ENCODE measurements around the gene TOP2A. TPM values are rescaled to one million over a fixed set of nuclear protein-coding genes. Genes with fewer than 3 reads are reported as not detected.

The TOP2A gene
- total RNA-seq, 1 donor from 2014 or later = 114 TPM

DNA sequence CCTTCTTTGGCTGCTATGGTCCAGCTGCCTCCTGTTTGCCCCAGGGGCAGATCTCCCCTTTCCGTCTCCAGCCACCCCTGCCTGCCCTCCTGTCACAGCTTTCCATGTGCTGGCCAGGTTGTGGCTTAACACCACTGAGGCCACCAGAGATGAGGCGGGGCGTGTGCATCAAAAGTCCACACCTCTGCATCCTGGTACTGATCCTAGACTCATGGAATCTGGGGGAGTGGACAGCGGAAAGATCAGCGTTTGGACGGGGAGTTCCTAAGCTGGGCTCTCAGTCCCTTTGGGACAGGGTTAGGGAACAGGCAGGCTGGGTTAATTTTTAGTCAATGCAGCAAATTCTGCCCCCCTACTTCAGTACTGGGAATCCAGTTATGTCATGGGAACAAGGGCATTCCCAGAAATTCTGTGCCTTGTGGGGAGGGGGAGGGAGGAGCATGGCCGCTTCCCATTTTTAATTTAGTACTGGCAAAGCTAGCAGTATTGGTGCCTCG lies 29.5 kb upstream of the TOP2A start:
- H3K9me3 Mint-ChIP-seq (ENCODE audit: low read depth) = no peaks in the 10 kb centered on the region
- H3K4me1 Mint-ChIP-seq (ENCODE audit: low read depth) = peaks cover 7% of the 10 kb centered on the region
- no peak overlapping the region for H3K27ac Mint-ChIP-seq
- TF ChIP-seq, protein P1, sequence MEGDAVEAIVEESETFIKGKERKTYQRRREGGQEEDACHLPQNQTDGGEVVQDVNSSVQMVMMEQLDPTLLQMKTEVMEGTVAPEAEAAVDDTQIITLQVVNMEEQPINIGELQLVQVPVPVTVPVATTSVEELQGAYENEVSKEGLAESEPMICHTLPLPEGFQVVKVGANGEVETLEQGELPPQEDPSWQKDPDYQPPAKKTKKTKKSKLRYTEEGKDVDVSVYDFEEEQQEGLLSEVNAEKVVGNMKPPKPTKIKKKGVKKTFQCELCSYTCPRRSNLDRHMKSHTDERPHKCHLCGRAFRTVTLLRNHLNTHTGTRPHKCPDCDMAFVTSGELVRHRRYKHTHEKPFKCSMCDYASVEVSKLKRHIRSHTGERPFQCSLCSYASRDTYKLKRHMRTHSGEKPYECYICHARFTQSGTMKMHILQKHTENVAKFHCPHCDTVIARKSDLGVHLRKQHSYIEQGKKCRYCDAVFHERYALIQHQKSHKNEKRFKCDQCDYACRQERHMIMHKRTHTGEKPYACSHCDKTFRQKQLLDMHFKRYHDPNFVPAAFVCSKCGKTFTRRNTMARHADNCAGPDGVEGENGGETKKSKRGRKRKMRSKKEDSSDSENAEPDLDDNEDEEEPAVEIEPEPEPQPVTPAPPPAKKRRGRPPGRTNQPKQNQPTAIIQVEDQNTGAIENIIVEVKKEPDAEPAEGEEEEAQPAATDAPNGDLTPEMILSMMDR (IDR thresholded peaks at IDR 0.05; ENCODE audit: unreplicated experiment) = no peak
- DNase-seq (ENCODE audit: low spot score, unreplicated experiment) = no peak
- H3K27me3 Mint-ChIP-seq = peaks cover 27% of the 10 kb centered on the region
- H3K36me3 Mint-ChIP-seq (ENCODE audit: insufficient read depth) = no peaks in the 10 kb centered on the region
- H3K4me3 Mint-ChIP-seq (ENCODE audit: low read depth) = no peak overlapping the region

DNA sequence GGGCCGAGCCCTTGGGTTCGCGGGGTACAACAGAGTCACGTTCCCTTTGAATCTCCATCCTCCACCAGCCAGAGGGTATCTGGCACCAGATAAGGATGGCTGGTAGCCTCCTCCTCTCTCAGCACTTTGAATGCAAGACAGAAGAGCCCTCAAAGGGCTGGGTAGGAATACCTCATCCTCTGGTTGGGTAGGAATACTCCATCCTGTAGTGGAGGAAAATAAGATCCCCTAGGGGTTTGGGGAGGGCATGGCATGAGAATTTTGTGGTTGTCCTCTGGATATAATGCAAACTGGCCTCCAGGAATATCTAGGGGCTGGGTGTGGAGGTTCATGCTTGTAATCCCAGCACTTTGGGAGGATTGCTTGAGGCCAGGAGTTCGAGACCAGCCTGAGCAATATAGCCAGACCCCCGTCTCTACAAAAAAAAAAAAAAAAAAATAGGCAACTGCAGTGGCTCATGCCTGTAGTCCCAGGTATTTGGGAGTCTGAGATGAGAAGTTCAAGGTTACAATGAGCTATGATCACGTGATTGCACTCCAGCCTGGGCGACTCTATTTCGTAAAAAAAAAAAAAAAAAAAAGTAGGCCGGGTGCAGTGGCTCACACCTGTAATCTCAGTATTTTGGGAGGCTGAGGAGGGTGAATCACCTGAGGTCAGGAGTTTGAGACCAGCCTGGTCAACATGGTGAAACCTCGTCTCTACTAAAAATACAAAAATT lies 28.2 kb upstream of the TOP2A start:
- H3K4me1 Mint-ChIP-seq (ENCODE audit: low read depth) = peaks cover 7% of the 10 kb centered on the region
- no peak overlapping the region for H3K4me3 Mint-ChIP-seq (ENCODE audit: low read depth)
- H3K27me3 Mint-ChIP-seq = peaks cover 33% of the 10 kb centered on the region
- H3K36me3 Mint-ChIP-seq (ENCODE audit: insufficient read depth) = no peaks in the 10 kb centered on the region
- DNase-seq (ENCODE audit: low spot score, unreplicated experiment) = no peak
- TF ChIP-seq, protein P1 (IDR thresholded peaks at IDR 0.05; ENCODE audit: unreplicated experiment) = peak; percentile 28
- H3K27ac Mint-ChIP-seq = no peak overlapping the region
- no peaks in the 10 kb centered on the region for H3K9me3 Mint-ChIP-seq (ENCODE audit: low read depth)

DNA sequence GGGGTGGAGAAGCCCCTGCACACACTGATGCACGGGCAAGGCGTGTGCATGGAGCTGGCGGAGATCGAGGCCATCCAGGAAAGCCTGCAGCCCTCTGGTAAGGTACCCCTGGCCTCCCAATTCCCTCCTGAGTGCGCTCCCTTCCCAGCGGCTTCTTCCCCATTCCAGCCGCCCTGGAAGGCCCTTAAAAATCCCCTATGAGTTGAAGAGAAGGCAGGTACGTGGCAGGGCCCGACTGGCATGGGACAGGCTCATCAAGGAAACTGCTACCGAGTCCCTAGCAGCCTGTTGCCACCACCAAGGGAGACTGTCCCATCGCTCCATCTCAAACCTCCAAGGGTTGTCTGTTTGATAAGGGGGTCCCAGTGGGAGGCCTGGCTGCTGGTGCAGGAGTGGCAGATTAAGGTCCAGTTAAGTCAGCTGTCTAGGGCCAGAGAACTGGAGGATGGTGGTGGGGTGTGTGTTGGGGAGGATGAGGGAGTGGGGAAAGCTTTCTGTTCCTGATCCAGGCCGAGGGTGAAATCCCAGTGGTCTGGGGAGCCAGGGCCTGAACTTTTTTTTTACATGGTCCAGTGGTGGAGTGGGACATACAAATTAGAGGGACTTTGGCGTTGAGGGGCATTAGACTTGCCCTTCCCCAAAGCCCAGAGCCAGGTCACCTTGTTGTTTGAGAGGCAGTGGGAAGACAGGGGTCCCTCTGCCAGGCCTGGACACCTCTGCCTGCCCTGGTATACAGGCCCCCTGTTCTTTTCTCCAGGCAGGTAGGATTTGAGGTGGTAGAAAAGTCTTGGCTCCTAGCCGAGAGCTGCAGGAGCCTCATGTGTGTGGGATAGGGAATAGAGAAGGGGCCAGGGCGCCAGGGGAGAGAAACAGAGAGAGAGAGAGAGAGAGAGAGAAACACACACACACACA lies 26.5 kb upstream of the TOP2A start:
- no peak for DNase-seq (ENCODE audit: low spot score, unreplicated experiment)
- Mint-ChIP-seq H3K4me3 (ENCODE audit: low read depth) (peak overlapping the region; percentile 56), H3K27ac (no peak overlapping the region), H3K9me3 (ENCODE audit: low read depth) (no peaks in the 10 kb centered on the region), H3K4me1 (ENCODE audit: low read depth) (peaks cover 7% of the 10 kb centered on the region), H3K36me3 (ENCODE audit: insufficient read depth) (no peaks in the 10 kb centered on the region), H3K27me3 (peaks cover 40% of the 10 kb centered on the region)
- TF ChIP-seq, protein P1 (IDR thresholded peaks at IDR 0.05; ENCODE audit: unreplicated experiment) = no peak

DNA sequence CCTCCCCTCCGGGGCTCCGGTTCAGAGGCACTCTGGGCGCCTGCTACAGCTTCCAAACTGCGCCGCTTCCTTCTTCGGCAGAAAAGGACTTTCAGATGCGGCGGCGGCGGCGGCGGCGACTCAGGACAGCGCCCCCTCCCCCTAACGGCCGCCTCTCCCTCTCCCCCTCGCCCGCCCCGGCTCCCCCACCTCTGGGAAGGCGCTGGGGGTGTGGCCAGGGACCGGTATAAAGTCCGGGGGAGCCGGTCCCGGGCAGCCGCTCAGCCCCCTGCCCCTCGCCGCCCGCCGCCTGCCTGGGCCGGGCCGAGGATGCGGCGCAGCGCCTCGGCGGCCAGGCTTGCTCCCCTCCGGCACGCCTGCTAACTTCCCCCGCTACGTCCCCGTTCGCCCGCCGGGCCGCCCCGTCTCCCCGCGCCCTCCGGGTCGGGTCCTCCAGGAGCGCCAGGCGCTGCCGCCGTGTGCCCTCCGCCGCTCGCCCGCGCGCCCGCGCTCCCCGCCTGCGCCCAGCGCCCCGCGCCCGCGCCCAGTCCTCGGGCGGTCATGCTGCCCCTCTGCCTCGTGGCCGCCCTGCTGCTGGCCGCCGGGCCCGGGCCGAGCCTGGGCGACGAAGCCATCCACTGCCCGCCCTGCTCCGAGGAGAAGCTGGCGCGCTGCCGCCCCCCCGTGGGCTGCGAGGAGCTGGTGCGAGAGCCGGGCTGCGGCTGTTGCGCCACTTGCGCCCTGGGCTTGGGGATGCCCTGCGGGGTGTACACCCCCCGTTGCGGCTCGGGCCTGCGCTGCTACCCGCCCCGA lies 25.7 kb upstream of the TOP2A start, which contains the start of gene IGFBP4:
IGFBP4 (plus strand) TSS at position 255 of the 792 bp plus-strand sequence; CDS start at position 541, 286 bp downstream.
- Mint-ChIP-seq H3K27me3 (peaks cover 40% of the 10 kb centered on the region), H3K4me1 (ENCODE audit: low read depth) (peaks cover 2% of the 10 kb centered on the region), H3K36me3 (ENCODE audit: insufficient read depth) (no peaks in the 10 kb centered on the region), H3K4me3 (ENCODE audit: low read depth) (peak within 1 kb of the TSS; percentile 56), H3K27ac (no peak within 1 kb of the TSS), H3K9me3 (ENCODE audit: low read depth) (no peaks in the 10 kb centered on the region)
- peak; percentile 63 for DNase-seq (ENCODE audit: low spot score, unreplicated experiment)
- TF ChIP-seq, protein P1 (IDR thresholded peaks at IDR 0.05; ENCODE audit: unreplicated experiment) = peak; percentile 55

Measured in progenitor cell of endocrine pancreas (in vitro differentiated cells).